Measurements from ENCODE around the gene PAXIP1.

GRCh38 chr7:154905146-154905545, 97.8 kb downstream of the PAXIP1 start:
- TF ChIP-seq, protein P1, sequence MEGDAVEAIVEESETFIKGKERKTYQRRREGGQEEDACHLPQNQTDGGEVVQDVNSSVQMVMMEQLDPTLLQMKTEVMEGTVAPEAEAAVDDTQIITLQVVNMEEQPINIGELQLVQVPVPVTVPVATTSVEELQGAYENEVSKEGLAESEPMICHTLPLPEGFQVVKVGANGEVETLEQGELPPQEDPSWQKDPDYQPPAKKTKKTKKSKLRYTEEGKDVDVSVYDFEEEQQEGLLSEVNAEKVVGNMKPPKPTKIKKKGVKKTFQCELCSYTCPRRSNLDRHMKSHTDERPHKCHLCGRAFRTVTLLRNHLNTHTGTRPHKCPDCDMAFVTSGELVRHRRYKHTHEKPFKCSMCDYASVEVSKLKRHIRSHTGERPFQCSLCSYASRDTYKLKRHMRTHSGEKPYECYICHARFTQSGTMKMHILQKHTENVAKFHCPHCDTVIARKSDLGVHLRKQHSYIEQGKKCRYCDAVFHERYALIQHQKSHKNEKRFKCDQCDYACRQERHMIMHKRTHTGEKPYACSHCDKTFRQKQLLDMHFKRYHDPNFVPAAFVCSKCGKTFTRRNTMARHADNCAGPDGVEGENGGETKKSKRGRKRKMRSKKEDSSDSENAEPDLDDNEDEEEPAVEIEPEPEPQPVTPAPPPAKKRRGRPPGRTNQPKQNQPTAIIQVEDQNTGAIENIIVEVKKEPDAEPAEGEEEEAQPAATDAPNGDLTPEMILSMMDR (IDR thresholded peaks at IDR 0.05) = no peak
- TF ChIP-seq POLR2A (IDR thresholded peaks at IDR 0.05) = no peak

All from tibial nerve (tissue), 3 donors.